ENCODE results near the gene SVOPL. TPM values are rescaled to one million over a fixed set of nuclear protein-coding genes. Genes with fewer than 3 reads are reported as not detected.

The SVOPL gene
- total RNA-seq, 1 donor from 2014 or later, result not detected

DNA sequence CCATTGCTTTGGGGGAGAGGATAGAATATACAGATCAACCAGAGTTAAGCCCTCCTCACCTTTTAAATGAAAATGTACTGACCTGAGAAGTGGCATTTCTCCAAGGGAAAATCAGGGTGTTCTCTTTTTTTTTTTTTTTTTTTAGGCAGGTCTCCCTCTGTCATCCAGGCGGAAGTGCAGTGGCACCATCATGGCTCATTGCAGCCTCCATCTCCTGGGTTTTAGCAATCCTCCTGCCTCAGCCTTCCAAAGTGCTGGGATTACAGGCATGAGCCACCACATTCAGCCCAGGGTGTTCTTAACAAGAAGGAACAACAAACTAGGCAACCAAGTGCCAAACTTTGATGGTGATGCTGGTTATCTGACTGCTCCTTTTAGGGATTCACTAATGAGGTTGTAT is 111.0 kb downstream of the SVOPL start:
- TF ChIP-seq, protein P1, sequence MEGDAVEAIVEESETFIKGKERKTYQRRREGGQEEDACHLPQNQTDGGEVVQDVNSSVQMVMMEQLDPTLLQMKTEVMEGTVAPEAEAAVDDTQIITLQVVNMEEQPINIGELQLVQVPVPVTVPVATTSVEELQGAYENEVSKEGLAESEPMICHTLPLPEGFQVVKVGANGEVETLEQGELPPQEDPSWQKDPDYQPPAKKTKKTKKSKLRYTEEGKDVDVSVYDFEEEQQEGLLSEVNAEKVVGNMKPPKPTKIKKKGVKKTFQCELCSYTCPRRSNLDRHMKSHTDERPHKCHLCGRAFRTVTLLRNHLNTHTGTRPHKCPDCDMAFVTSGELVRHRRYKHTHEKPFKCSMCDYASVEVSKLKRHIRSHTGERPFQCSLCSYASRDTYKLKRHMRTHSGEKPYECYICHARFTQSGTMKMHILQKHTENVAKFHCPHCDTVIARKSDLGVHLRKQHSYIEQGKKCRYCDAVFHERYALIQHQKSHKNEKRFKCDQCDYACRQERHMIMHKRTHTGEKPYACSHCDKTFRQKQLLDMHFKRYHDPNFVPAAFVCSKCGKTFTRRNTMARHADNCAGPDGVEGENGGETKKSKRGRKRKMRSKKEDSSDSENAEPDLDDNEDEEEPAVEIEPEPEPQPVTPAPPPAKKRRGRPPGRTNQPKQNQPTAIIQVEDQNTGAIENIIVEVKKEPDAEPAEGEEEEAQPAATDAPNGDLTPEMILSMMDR (conservative IDR thresholded peaks at IDR 0.05), result no peak
- no peak overlapping the region for H3K4me3 Mint-ChIP-seq
- H3K9me3 Mint-ChIP-seq, result no peaks in the 10 kb centered on the region
- no peak for DNase-seq (ENCODE audit: extremely low spot score, unreplicated experiment)
- H3K36me3 Mint-ChIP-seq, result peaks cover 30% of the 10 kb centered on the region
- H3K27ac Mint-ChIP-seq, result no peak overlapping the region
- no peaks in the 10 kb centered on the region for H3K27me3 Mint-ChIP-seq
- H3K4me1 Mint-ChIP-seq (ENCODE audit: unreplicated experiment), result peaks cover 4% of the 10 kb centered on the region

DNA sequence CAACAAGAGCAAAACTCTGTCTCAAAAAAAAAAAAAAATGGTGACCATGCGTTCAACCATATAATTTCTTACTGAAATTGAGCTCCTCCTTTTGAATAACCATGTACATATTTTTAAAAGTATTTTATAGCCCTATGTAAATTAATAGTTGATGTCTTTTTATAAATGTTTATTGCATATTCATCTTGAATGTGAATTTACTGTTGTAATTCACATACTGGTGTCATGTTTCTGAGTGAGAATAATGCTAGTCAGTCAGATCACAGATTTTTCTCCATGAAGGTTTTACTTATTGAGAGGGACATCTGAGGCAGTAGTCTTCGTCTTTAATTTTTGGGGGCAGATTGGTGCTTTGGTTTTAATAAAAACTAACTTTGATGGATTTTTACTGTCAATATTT is 112.2 kb downstream of the SVOPL start:
- no peak for DNase-seq (ENCODE audit: extremely low spot score, unreplicated experiment)
- TF ChIP-seq, protein P1 (conservative IDR thresholded peaks at IDR 0.05), result no peak
- Mint-ChIP-seq H3K4me3 (no peak overlapping the region), H3K9me3 (no peaks in the 10 kb centered on the region), H3K27me3 (no peaks in the 10 kb centered on the region), H3K36me3 (peaks cover 40% of the 10 kb centered on the region), H3K4me1 (ENCODE audit: unreplicated experiment) (peaks cover 4% of the 10 kb centered on the region), H3K27ac (no peak overlapping the region)

DNA sequence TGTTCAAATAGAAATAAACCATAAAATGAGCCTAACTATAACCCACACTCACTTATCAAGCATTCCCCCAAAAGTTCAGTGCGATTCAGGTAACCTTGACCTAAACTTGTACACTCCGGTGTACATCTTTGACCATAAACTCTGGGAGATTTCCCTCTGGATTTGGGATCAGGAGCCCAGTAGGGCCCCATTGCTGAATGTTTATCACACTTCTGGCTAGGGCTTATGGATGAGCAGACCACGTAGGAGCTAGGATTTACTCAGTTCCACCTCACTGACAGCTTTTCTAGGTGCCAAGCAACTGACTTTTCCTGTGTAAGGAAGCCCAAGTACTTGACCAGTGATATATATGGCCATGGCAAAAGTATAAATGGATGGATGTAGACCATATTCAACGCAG is 113.7 kb downstream of the SVOPL start:
- Mint-ChIP-seq H3K27me3 (no peaks in the 10 kb centered on the region), H3K27ac (no peak overlapping the region), H3K36me3 (peaks cover 49% of the 10 kb centered on the region), H3K4me1 (ENCODE audit: unreplicated experiment) (no peaks in the 10 kb centered on the region), H3K4me3 (no peak overlapping the region), H3K9me3 (no peaks in the 10 kb centered on the region)
- TF ChIP-seq, protein P1 (conservative IDR thresholded peaks at IDR 0.05), result no peak
- DNase-seq (ENCODE audit: extremely low spot score, unreplicated experiment), result no peak

DNA sequence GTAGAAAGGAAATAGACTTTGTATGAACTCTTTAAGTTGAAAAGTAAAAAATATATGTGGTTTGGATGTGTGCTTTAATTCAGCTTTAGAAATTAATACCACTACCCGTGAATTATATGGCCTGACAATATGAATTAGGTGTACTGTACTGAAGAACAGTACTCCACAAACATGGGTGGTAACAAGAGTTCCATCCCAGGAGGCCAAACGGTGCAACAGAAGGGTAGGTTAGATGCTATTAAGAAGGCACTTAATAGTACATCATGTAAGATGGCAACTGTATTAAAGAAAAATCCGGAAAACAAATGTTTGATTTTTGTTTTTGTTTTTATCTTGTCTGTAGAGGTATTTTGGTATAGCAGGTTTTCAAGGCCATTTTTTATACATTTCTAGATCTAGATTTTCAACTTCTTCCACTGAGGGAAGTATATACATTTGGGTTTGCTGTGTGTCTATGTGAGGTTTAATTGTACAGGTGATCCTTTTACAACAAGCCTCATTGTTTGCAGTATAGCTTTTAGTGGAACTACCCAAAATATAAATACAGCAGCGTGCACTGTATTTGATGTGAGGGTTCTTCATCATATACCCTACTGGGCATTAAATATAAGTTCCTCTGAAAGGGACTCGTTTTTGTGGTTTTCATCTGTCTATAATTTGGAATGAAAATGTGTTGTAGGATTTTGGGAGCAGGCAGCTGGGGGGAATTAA is 115.7 kb downstream of the SVOPL start:
- no peak overlapping the region for H3K4me3 Mint-ChIP-seq
- H3K27me3 Mint-ChIP-seq, result no peaks in the 10 kb centered on the region
- H3K27ac Mint-ChIP-seq, result no peak overlapping the region
- no peak for DNase-seq (ENCODE audit: extremely low spot score, unreplicated experiment)
- TF ChIP-seq, protein P1 (conservative IDR thresholded peaks at IDR 0.05), result no peak
- H3K9me3 Mint-ChIP-seq, result no peaks in the 10 kb centered on the region
- peaks cover 57% of the 10 kb centered on the region for H3K36me3 Mint-ChIP-seq
- no peaks in the 10 kb centered on the region for H3K4me1 Mint-ChIP-seq (ENCODE audit: unreplicated experiment)

DNA sequence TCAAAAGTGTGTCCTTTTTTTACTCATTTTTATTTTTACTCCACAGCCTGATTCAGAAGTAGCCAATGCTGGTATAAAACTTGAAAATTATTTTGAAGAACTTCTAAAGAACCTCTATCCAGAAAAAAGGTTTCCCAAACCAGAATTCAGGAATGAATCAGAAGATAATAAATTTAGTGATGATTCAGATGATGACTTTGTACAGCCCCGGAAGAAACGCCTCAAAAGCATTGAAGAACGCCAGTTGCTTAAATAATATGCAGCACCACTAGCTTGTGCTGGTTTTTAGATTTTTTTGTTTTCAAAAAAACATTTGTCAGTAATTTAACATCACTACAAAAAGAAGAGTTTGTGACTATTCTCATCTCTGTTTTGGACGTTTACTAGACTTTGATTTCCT is 116.5 kb downstream of the SVOPL start:
- TF ChIP-seq, protein P1 (conservative IDR thresholded peaks at IDR 0.05), result no peak
- no peak for DNase-seq (ENCODE audit: extremely low spot score, unreplicated experiment)
- no peaks in the 10 kb centered on the region for H3K4me1 Mint-ChIP-seq (ENCODE audit: unreplicated experiment)
- no peaks in the 10 kb centered on the region for H3K27me3 Mint-ChIP-seq
- H3K4me3 Mint-ChIP-seq, result no peak overlapping the region
- no peaks in the 10 kb centered on the region for H3K9me3 Mint-ChIP-seq
- H3K27ac Mint-ChIP-seq, result no peak overlapping the region
- peaks cover 61% of the 10 kb centered on the region for H3K36me3 Mint-ChIP-seq

All from type B pancreatic cell (in vitro differentiated cells).